Hepatocyte (in vitro differentiated cells): ENCODE results near the gene FADS1. TPM values are rescaled to one million over a fixed set of nuclear protein-coding genes. Genes with fewer than 3 reads are reported as not detected.

Experiments used
- DNase-seq: peaks from one replicate; pipeline ENCODE4 v3.0.0-alpha.2; 2016; ENCODE audit warnings: low spot score
- H2AFZ ChIP-seq: fragments of 200-600 bp; sonication (generic); 2 replicates; pipeline ENCODE4 v1.6.0; 2016; ENCODE audit warnings: antibody characterized with exemption, mild to moderate bottlenecking
- H3K27ac ChIP-seq: fragments of 200-600 bp; sonication (generic); 2 replicates; pipeline ENCODE4 v1.5.1; 2016; ENCODE audit warnings: mild to moderate bottlenecking
- H3K27me3 ChIP-seq: fragments of 200-600 bp; sonication (generic); 2 replicates; pipeline ENCODE4 v1.6.1; 2016
- H3K36me3 ChIP-seq: fragments of 200-600 bp; sonication (generic); replicated peaks from 2 replicates; pipeline ENCODE4 v1.5.1; 2016; ENCODE audit warnings: low read depth; ENCODE audit not compliant: insufficient read depth
- H3K4me1 ChIP-seq: fragments of 200-600 bp; sonication (generic); 2 replicates; pipeline ENCODE4 v1.5.1; 2016; ENCODE audit warnings: mild to moderate bottlenecking, moderate library complexity; ENCODE audit not compliant: insufficient read depth
- H3K4me2 ChIP-seq: fragments of 200-600 bp; sonication (generic); 2 replicates; pipeline ENCODE4 v1.6.0; 2016
- H3K4me3 ChIP-seq: fragments of 200-600 bp; sonication (generic); 2 replicates; pipeline ENCODE4 v1.5.1; 2016; ENCODE audit warnings: mild to moderate bottlenecking
- H3K79me2 ChIP-seq: fragments of 200-600 bp; sonication (generic); 2 replicates; pipeline ENCODE4 v1.6.0; 2017; ENCODE audit warnings: mild to moderate bottlenecking
- H3K9me2 ChIP-seq: fragments of 200-600 bp; sonication (generic); replicated peaks from 2 replicates; pipeline ENCODE4 v1.6.0; 2017; ENCODE audit warnings: mild to moderate bottlenecking; ENCODE audit not compliant: insufficient read depth
- H3K9me3 ChIP-seq: fragments of 200-600 bp; sonication (generic); 2 replicates; pipeline ENCODE4 v1.5.1; 2016; ENCODE audit warnings: low read depth, mild to moderate bottlenecking
- H4K20me1 ChIP-seq: fragments of 200-600 bp; sonication (generic); 2 replicates; pipeline ENCODE4 v1.6.0; 2016; ENCODE audit warnings: mild to moderate bottlenecking; ENCODE audit not compliant: insufficient read depth, poor library complexity, severe bottlenecking
- CTCF ChIP-seq: fragments of 200-600 bp; sonication (generic); IDR thresholded peaks from 2 replicates; pipeline ENCODE4 v1.5.1; 2016; ENCODE audit warnings: antibody characterized with exemption, mild to moderate bottlenecking; ENCODE audit not compliant: poor library complexity
- EZH2 ChIP-seq: fragments of 200-600 bp; sonication (generic); IDR thresholded peaks from 2 replicates; pipeline ENCODE4 v1.6.1; 2016; ENCODE audit warnings: antibody characterized with exemption, mild to moderate bottlenecking, borderline replicate concordance
- EZH2phosphoT487 ChIP-seq: fragments of 200-600 bp; sonication (generic); IDR thresholded peaks from one replicate; pipeline ENCODE4 v1.6.1; 2018; ENCODE audit warnings: antibody characterized with exemption, mild to moderate bottlenecking, low read depth, moderate library complexity; ENCODE audit not compliant: unreplicated experiment, severe bottlenecking
- WGBS: methylation state at CpG from one replicate; pipeline ENCODE4 v1.1.6; 2016; ENCODE audit warnings: low lambda C conversion rate; ENCODE audit errors: missing lambda C conversion rate; 5-methylcytosine and 5-hydroxymethylcytosine counted together
- polyA plus RNA-seq: library from polyadenylated mRNA; unstranded; fragments of >200 nt; fragmentation: Nextera tagmentation; extraction: Ambion mirVana; gene quantifications from 2 replicates; pipeline ENCODE4 v1.2.1, GENCODE V29; 2016
- total RNA-seq: library from RNA; depleted of rRNA; stranded (reverse); fragments of >200 nt; gene quantifications from 2 replicates; pipeline ENCODE4 v1.2.3, GENCODE V29; 2014

FADS1 gene
- total and polyA plus RNA-seq, 2 experiments from 2014 or later, result 151 to 230 TPM

- Histone ChIP-seq H3K4me3 (no peak overlapping the region), H3K9me3 (no peaks in the 10 kb centered on the region), H4K20me1 (no peaks in the 10 kb centered on the region), H3K4me2 (no peak overlapping the region), H3K79me2 (peaks cover 22% of the 10 kb centered on the region), H3K9me2 (no peaks in the 10 kb centered on the region), H3K4me1 (peaks cover 16% of the 10 kb centered on the region), H3K27ac (no peak overlapping the region), H3K27me3 (no peaks in the 10 kb centered on the region), H2AFZ (no peak overlapping the region), H3K36me3 (no peaks in the 10 kb centered on the region)
- TF ChIP-seq EZH2, result no peak
- no peak for TF ChIP-seq EZH2phosphoT487
- TF ChIP-seq CTCF, result no peak
- WGBS, result 95% methylated on average over 4 of the region's 4 CpGs
- no peak for DNase-seq
Observed at GRCh38 chr11:61812736-61813411, 3.9 kb downstream of the FADS1 start.

- H3K36me3 ChIP-seq, result no peaks in the 10 kb centered on the region
- peaks cover 10% of the 10 kb centered on the region for H3K4me1 ChIP-seq
- H2AFZ ChIP-seq, result no peak overlapping the region
- H3K27me3 ChIP-seq, result no peaks in the 10 kb centered on the region
- 92% methylated on average over 5 of the region's 5 CpGs for WGBS
- H4K20me1 ChIP-seq, result no peaks in the 10 kb centered on the region
- no peak overlapping the region for H3K4me3 ChIP-seq
- peaks cover 20% of the 10 kb centered on the region for H3K79me2 ChIP-seq
- H3K27ac ChIP-seq, result no peak overlapping the region
- DNase-seq, result no peak
- no peak for TF ChIP-seq CTCF
- no peak for TF ChIP-seq EZH2phosphoT487
- TF ChIP-seq EZH2, result no peak
- H3K9me3 ChIP-seq, result no peaks in the 10 kb centered on the region
- H3K4me2 ChIP-seq, result no peak overlapping the region
- no peaks in the 10 kb centered on the region for H3K9me2 ChIP-seq
Observed at GRCh38 chr11:61811831-61812230, 5.0 kb downstream of the FADS1 start.

- H2AFZ ChIP-seq, result no peak overlapping the region
- no peaks in the 10 kb centered on the region for H3K9me2 ChIP-seq
- H3K27me3 ChIP-seq, result no peaks in the 10 kb centered on the region
- no peaks in the 10 kb centered on the region for H3K36me3 ChIP-seq
- peaks cover 10% of the 10 kb centered on the region for H3K4me1 ChIP-seq
- no peaks in the 10 kb centered on the region for H3K9me3 ChIP-seq
- peaks cover 19% of the 10 kb centered on the region for H3K79me2 ChIP-seq
- H3K4me2 ChIP-seq, result no peak overlapping the region
- H3K4me3 ChIP-seq, result no peak overlapping the region
- DNase-seq, result no peak
- H4K20me1 ChIP-seq, result no peaks in the 10 kb centered on the region
- no peak for TF ChIP-seq EZH2phosphoT487
- WGBS, result 92% methylated on average over 8 of the region's 8 CpGs
- no peak overlapping the region for H3K27ac ChIP-seq
Observed at GRCh38 chr11:61810671-61811175, 6.1 kb downstream of the FADS1 start.

- no peak overlapping the region for H2AFZ ChIP-seq
- H4K20me1 ChIP-seq, result no peaks in the 10 kb centered on the region
- H3K27ac ChIP-seq, result no peak overlapping the region
- H3K27me3 ChIP-seq, result no peaks in the 10 kb centered on the region
- H3K4me1 ChIP-seq, result no peaks in the 10 kb centered on the region
- no peaks in the 10 kb centered on the region for H3K36me3 ChIP-seq
- TF ChIP-seq CTCF, result no peak
- DNase-seq, result no peak
- H3K4me3 ChIP-seq, result no peak overlapping the region
- H3K79me2 ChIP-seq, result no peaks in the 10 kb centered on the region
- 92% methylated on average over 5 of the region's 5 CpGs for WGBS
- H3K9me3 ChIP-seq, result no peaks in the 10 kb centered on the region
- no peak overlapping the region for H3K4me2 ChIP-seq
- H3K9me2 ChIP-seq, result no peaks in the 10 kb centered on the region
Observed at GRCh38 chr11:61806785-61807184, 10.0 kb downstream of the FADS1 start.
